ENCODE data around the gene ATP13A3. TPM values are rescaled to one million over a fixed set of nuclear protein-coding genes. Genes with fewer than 3 reads are reported as not detected.

ATP13A3 gene
- total RNA-seq, 1 experiment from 2014 or later, result 119 TPM

DNA sequence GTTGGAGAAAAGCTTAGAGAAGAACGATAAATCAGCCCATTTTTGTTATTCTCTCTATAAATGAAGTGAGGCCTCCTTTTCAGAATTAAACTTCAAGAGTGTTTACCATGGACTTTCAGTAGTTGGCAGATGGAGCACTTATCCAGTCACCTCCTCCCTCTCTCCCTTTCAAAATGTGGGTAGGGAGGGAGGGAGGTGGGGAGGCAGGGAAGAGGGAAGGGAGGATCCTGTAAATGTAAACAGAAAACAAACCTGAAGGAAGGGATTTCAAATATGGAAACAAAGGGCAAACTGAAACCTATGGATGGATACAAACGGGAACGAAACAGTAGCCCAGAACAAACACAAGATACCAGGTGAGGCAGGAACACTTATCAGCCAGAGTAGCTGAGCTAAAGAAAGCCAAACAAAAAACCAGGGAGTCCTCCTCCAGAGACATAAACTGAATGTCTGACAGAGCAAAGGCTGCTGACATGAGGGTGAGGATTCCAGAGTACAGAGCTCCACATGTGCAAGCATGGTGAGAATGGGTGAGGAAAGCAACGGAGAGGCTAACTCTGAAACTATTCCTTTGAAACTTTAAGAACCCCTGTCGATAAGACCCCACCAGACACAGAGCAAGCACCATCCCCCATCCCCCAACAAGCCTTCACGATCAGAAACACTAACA lies 46.8 kb downstream of the ATP13A3 start:
- POLR2A ChIA-PET, result interaction anchor here (0.5 to 0.6 kb wide), 3 partner anchors 17 to 1817 kb away, joined by 3 read pairs; no protein-coding TSS in a partner anchor
- peak overlapping the region; percentile 73 for H3K27ac Mint-ChIP-seq (ENCODE audit: low read depth, unreplicated experiment)
- TF ChIP-seq, protein P1, sequence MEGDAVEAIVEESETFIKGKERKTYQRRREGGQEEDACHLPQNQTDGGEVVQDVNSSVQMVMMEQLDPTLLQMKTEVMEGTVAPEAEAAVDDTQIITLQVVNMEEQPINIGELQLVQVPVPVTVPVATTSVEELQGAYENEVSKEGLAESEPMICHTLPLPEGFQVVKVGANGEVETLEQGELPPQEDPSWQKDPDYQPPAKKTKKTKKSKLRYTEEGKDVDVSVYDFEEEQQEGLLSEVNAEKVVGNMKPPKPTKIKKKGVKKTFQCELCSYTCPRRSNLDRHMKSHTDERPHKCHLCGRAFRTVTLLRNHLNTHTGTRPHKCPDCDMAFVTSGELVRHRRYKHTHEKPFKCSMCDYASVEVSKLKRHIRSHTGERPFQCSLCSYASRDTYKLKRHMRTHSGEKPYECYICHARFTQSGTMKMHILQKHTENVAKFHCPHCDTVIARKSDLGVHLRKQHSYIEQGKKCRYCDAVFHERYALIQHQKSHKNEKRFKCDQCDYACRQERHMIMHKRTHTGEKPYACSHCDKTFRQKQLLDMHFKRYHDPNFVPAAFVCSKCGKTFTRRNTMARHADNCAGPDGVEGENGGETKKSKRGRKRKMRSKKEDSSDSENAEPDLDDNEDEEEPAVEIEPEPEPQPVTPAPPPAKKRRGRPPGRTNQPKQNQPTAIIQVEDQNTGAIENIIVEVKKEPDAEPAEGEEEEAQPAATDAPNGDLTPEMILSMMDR (IDR thresholded peaks at IDR 0.05; ENCODE audit: unreplicated experiment), result no peak
- H3K4me1 Mint-ChIP-seq (ENCODE audit: insufficient read depth, unreplicated experiment), result no peaks in the 10 kb centered on the region
- no peak overlapping the region for H3K4me3 Mint-ChIP-seq (ENCODE audit: unreplicated experiment)
- peaks cover 88% of the 10 kb centered on the region for H3K36me3 Mint-ChIP-seq (ENCODE audit: insufficient read depth, unreplicated experiment)
- BruUV-seq (replicated peaks), result no TSS peak
- DNase-seq (ENCODE audit: unreplicated experiment), result no peak
- CTCF ChIA-PET, result interaction anchor here (1.0 kb wide), 1 partner anchor 9 kb away, joined by 3 read pairs; no protein-coding TSS in a partner anchor
- H3K9me3 Mint-ChIP-seq (ENCODE audit: unreplicated experiment), result no peaks in the 10 kb centered on the region
- intact Hi-C loops (cut with micrococcal nuclease), result no loop called here
- H3K27me3 Mint-ChIP-seq (ENCODE audit: insufficient read depth, unreplicated experiment), result no peaks in the 10 kb centered on the region

DNA sequence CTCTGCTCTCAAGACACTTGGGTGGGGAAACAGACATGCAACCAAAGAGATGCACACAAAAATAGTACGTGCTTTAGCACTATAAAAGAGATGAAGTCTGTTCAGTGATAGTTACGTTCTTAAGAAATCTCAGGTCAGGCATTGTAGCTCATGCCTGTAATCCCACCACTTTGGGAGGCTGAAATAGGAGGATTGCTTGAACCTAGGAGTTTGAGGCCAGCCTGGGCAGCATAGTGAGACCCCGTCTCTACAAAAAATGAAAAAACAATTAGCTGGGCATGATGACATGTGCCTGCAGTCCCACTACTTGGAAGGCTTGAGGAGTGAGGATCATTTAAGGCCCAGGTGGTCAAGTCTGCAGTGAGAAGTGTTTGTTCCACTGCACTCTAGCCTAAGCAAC lies 52.3 kb downstream of the ATP13A3 start:
- H3K4me1 Mint-ChIP-seq (ENCODE audit: insufficient read depth, unreplicated experiment), result no peaks in the 10 kb centered on the region
- TF ChIP-seq, protein P1 (IDR thresholded peaks at IDR 0.05; ENCODE audit: unreplicated experiment), result no peak
- ChIA-PET POLR2A (interaction anchor here (0.7 kb wide), 1 partner anchor 1855 kb away, joined by 3 read pairs; no protein-coding TSS in a partner anchor), CTCF (no interaction called here)
- intact Hi-C loops (cut with micrococcal nuclease), result no loop called here
- H3K27ac Mint-ChIP-seq (ENCODE audit: low read depth, unreplicated experiment), result no peak overlapping the region
- no peaks in the 10 kb centered on the region for H3K27me3 Mint-ChIP-seq (ENCODE audit: insufficient read depth, unreplicated experiment)
- no peaks in the 10 kb centered on the region for H3K9me3 Mint-ChIP-seq (ENCODE audit: unreplicated experiment)
- H3K4me3 Mint-ChIP-seq (ENCODE audit: unreplicated experiment), result no peak overlapping the region
- no peak for DNase-seq (ENCODE audit: unreplicated experiment)
- BruUV-seq (replicated peaks), result no TSS peak
- peaks cover 88% of the 10 kb centered on the region for H3K36me3 Mint-ChIP-seq (ENCODE audit: insufficient read depth, unreplicated experiment)

DNA sequence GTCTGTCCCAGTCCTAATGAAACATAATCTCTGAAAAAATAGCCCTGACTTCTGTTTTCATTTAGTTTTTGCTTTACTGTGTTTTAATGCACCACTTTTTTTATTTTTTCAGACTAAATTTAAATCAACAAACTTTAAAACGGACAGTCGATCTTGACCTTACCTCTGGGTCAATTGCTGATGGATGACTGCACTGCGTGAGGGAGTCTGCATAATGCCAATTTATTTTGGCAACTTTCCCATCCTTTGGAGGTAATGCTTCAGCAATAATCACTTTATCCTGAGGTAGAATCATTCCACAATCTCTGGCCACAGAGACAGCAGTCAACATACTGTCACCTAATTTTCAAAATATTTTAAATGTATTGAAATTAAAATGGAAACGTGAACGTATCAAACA lies 55.2 kb downstream of the ATP13A3 start:
- intact Hi-C loops (cut with micrococcal nuclease), result no loop called here
- Mint-ChIP-seq H3K4me1 (ENCODE audit: insufficient read depth, unreplicated experiment) (no peaks in the 10 kb centered on the region), H3K36me3 (ENCODE audit: insufficient read depth, unreplicated experiment) (peaks cover 89% of the 10 kb centered on the region), H3K27ac (ENCODE audit: low read depth, unreplicated experiment) (no peak overlapping the region), H3K27me3 (ENCODE audit: insufficient read depth, unreplicated experiment) (no peaks in the 10 kb centered on the region), H3K4me3 (ENCODE audit: unreplicated experiment) (no peak overlapping the region), H3K9me3 (ENCODE audit: unreplicated experiment) (no peaks in the 10 kb centered on the region)
- no TSS peak for BruUV-seq (replicated peaks)
- TF ChIP-seq, protein P1 (IDR thresholded peaks at IDR 0.05; ENCODE audit: unreplicated experiment), result no peak
- no peak for DNase-seq (ENCODE audit: unreplicated experiment)
- ChIA-PET POLR2A (no interaction called here), CTCF (interaction anchor here (0.6 to 1.0 kb wide), 2 partner anchors 8 to 100 kb away, joined by 3 read pairs; no protein-coding TSS in a partner anchor)

DNA sequence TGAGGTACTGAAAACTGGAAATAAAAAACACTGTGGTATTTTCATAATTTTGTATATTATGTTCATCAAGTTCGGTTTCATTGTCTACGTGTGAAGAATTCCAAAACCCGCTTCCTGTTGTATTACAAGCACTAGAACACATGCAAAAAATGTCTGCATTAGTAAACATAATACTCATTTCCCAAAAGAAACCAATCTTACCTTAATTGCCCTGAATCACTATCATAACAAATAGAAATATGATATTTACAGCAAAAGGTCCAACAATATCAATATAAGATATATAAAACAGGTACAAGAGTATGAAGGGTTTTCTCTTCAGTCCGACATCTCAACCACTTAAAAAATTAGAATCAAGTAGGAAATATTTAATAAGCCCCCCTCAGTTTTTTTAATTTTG lies 61.4 kb downstream of the ATP13A3 start:
- Mint-ChIP-seq H3K27me3 (ENCODE audit: insufficient read depth, unreplicated experiment) (no peaks in the 10 kb centered on the region), H3K27ac (ENCODE audit: low read depth, unreplicated experiment) (no peak overlapping the region), H3K4me3 (ENCODE audit: unreplicated experiment) (no peak overlapping the region), H3K4me1 (ENCODE audit: insufficient read depth, unreplicated experiment) (peaks cover 10% of the 10 kb centered on the region), H3K9me3 (ENCODE audit: unreplicated experiment) (no peaks in the 10 kb centered on the region), H3K36me3 (ENCODE audit: insufficient read depth, unreplicated experiment) (peaks cover 72% of the 10 kb centered on the region)
- no peak for DNase-seq (ENCODE audit: unreplicated experiment)
- no TSS peak for BruUV-seq (replicated peaks)
- TF ChIP-seq, protein P1 (IDR thresholded peaks at IDR 0.05; ENCODE audit: unreplicated experiment), result no peak
- intact Hi-C loops (cut with micrococcal nuclease), result no loop called here
- ChIA-PET POLR2A (no interaction called here), CTCF (interaction anchor here (0.6 kb wide), 1 partner anchor 219 kb away, joined by 4 read pairs; no protein-coding TSS in a partner anchor)

Data from MCF 10A (cell line).